Neural cell (in vitro differentiated cells): ENCODE measurements around the gene BRD9.
"Not testable (repeated sequence)": the region's sequence is repeated elsewhere in the genome, so short reads cannot be mapped to it uniquely, and the experiment has no call there.

Source experiments
- EP300 ChIP-seq: fragments of 450-650 bp; conservative IDR thresholded peaks from 2 replicates; pipeline ENCODE4 v1.6.1; 2014; ENCODE audit warnings: antibody characterized with exemption, mild to moderate bottlenecking, moderate library complexity; ENCODE audit not compliant: poor library complexity, severe bottlenecking
- EZH2 ChIP-seq: fragments of 200-600, 300-800 bp; shearing (Covaris generic), sonication (generic); IDR thresholded peaks from 2 replicates; pipeline ENCODE4 v1.6.1; 2014; ENCODE audit warnings: antibody characterized with exemption, low read length, borderline replicate concordance, mild to moderate bottlenecking; ENCODE audit not compliant: insufficient read depth, poor library complexity, severe bottlenecking
- POLR2AphosphoS5 ChIP-seq: IDR thresholded peaks from 2 replicates; pipeline ENCODE4 v1.6.1; 2012
- SMC3 ChIP-seq: fragments of 450-650 bp; conservative IDR thresholded peaks from 2 replicates; pipeline ENCODE4 v1.6.1; 2014; ENCODE audit warnings: antibody characterized with exemption, mild to moderate bottlenecking, moderate library complexity; ENCODE audit not compliant: poor library complexity
- TAF1 ChIP-seq: IDR thresholded peaks from 2 replicates; pipeline ENCODE4 v1.6.1; 2012; ENCODE audit warnings: low read depth
- TF ChIP-seq, protein P1 (sequence below): IDR thresholded peaks from 2 replicates; pipeline ENCODE4 v1.6.1; 2012; ENCODE audit warnings: borderline replicate concordance
- TF ChIP-seq, protein P2 (sequence below): fragments of 450-650 bp; IDR thresholded peaks from 2 replicates; pipeline ENCODE4 v1.5.1; 2014; ENCODE audit warnings: antibody characterized with exemption, mild to moderate bottlenecking, moderate library complexity; ENCODE audit not compliant: poor library complexity, severe bottlenecking

DNA sequence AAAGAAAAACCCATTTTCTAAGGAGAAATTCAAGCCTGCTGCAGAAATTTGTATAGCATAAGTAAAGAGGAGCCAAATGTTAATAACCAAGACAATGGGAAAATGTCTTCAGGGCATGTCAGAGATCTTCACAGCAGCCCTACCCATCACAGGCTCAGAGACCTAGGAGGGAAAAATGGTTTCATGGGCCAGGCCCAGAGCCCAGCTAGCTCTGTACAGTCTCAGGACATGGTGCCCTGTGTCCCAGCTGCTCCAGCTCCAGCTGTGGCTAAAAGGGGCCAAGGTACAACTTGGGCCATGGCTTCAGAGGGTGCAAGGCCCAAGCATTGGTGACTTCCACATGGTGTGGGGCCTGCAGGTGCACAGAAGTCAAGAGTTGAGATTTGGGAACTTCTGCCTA, 36.6 kb upstream of the BRD9 start:
- TF ChIP-seq EZH2, POLR2AphosphoS5, EP300, TAF1, SMC3: not testable (repeated sequence)
- TF ChIP-seq, protein P1, sequence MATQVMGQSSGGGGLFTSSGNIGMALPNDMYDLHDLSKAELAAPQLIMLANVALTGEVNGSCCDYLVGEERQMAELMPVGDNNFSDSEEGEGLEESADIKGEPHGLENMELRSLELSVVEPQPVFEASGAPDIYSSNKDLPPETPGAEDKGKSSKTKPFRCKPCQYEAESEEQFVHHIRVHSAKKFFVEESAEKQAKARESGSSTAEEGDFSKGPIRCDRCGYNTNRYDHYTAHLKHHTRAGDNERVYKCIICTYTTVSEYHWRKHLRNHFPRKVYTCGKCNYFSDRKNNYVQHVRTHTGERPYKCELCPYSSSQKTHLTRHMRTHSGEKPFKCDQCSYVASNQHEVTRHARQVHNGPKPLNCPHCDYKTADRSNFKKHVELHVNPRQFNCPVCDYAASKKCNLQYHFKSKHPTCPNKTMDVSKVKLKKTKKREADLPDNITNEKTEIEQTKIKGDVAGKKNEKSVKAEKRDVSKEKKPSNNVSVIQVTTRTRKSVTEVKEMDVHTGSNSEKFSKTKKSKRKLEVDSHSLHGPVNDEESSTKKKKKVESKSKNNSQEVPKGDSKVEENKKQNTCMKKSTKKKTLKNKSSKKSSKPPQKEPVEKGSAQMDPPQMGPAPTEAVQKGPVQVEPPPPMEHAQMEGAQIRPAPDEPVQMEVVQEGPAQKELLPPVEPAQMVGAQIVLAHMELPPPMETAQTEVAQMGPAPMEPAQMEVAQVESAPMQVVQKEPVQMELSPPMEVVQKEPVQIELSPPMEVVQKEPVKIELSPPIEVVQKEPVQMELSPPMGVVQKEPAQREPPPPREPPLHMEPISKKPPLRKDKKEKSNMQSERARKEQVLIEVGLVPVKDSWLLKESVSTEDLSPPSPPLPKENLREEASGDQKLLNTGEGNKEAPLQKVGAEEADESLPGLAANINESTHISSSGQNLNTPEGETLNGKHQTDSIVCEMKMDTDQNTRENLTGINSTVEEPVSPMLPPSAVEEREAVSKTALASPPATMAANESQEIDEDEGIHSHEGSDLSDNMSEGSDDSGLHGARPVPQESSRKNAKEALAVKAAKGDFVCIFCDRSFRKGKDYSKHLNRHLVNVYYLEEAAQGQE: not testable (repeated sequence)
- TF ChIP-seq, protein P2, sequence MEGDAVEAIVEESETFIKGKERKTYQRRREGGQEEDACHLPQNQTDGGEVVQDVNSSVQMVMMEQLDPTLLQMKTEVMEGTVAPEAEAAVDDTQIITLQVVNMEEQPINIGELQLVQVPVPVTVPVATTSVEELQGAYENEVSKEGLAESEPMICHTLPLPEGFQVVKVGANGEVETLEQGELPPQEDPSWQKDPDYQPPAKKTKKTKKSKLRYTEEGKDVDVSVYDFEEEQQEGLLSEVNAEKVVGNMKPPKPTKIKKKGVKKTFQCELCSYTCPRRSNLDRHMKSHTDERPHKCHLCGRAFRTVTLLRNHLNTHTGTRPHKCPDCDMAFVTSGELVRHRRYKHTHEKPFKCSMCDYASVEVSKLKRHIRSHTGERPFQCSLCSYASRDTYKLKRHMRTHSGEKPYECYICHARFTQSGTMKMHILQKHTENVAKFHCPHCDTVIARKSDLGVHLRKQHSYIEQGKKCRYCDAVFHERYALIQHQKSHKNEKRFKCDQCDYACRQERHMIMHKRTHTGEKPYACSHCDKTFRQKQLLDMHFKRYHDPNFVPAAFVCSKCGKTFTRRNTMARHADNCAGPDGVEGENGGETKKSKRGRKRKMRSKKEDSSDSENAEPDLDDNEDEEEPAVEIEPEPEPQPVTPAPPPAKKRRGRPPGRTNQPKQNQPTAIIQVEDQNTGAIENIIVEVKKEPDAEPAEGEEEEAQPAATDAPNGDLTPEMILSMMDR: not testable (repeated sequence)
